Fibroblast of villous mesenchyme (primary cell): ENCODE data around the gene NACC2. TPM values are rescaled to one million over a fixed set of nuclear protein-coding genes. Genes with fewer than 3 reads are reported as not detected.
"Not testable (repeated sequence)": the region's sequence is repeated elsewhere in the genome, so short reads cannot be mapped to it uniquely, and the experiment has no call there.

Experiments used
- DNase-seq: peaks from one replicate; pipeline ENCODE4 v3.0.0-alpha.2; 2010; ENCODE audit warnings: low read depth
- H3K4me3 ChIP-seq: 2 replicates; pipeline ENCODE4 v1.5.1; 2011; ENCODE audit warnings: low read depth, mild to moderate bottlenecking, low read length
- total RNA-seq: library from RNA; depleted of rRNA; stranded (reverse); fragments of >200 nt; gene quantifications from 2 replicates; pipeline ENCODE4 v1.2.3, GENCODE V29; 2012
- TF ChIP-seq, protein P1 (sequence below): IDR thresholded peaks from 2 replicates; pipeline ENCODE4 v1.5.1; 2012; ENCODE audit warnings: low read depth, mild to moderate bottlenecking, low read length; ENCODE audit not compliant: insufficient read depth

The NACC2 gene
- total RNA-seq, 1 donor = 34.1 TPM

DNA sequence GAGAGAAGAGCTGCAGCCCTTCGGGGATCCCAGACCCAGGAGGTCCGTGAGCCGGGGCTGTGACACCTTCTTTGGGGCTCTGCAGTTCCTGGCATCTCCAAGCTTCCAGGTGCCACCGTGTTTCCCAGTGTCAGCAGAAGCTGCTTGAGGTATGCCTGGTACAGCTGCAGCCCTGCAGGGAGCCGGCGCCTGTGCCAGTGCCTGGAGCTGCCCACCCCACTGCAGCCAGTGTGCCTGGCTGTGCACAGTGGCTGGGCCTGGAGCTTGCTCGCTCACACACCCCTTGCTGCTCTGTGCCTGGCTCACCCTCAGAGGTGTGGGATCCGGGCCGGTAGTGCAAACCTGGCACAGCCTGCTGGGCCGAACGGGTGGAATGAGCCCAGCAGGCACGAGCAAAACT lies 65.5 kb downstream of the NACC2 start:
- TF ChIP-seq, protein P1, sequence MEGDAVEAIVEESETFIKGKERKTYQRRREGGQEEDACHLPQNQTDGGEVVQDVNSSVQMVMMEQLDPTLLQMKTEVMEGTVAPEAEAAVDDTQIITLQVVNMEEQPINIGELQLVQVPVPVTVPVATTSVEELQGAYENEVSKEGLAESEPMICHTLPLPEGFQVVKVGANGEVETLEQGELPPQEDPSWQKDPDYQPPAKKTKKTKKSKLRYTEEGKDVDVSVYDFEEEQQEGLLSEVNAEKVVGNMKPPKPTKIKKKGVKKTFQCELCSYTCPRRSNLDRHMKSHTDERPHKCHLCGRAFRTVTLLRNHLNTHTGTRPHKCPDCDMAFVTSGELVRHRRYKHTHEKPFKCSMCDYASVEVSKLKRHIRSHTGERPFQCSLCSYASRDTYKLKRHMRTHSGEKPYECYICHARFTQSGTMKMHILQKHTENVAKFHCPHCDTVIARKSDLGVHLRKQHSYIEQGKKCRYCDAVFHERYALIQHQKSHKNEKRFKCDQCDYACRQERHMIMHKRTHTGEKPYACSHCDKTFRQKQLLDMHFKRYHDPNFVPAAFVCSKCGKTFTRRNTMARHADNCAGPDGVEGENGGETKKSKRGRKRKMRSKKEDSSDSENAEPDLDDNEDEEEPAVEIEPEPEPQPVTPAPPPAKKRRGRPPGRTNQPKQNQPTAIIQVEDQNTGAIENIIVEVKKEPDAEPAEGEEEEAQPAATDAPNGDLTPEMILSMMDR = no peak
- no peak overlapping the region for H3K4me3 ChIP-seq

DNA sequence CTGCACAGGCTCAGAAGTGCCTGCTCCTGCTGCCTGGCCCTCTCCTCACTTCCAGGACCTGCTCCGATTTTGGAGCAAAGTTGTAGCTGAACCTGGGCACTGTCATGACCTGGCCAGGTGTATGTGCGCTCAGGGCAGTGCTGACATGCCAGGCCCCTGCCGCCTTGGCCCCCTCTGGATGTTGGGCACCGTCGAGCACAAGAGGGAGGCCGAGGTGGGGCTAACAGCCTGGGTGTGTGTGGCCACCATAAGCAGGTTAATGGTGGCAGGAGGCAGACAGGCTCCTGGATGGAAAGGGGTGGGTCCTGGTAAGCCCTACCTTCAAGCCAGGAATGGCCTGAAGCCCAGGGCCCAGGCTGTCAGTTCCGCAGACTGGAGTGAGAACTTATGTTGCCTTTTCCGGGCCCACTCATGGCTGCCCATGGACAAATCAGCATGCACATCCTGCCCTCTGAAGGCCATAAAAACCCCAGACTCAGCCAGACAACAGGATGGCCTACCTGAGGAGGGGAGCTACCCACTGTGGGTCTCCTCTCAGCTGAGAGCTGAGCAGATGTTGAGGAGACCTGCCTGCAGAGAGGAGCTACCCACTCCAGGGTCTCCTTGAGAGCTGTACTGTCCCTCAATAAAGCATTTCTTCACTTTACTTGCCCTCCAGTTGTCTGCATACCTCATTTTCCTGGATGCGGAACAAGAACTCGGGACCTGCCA lies 66.2 kb downstream of the NACC2 start:
- TF ChIP-seq, protein P1 = no peak
- DNase-seq = no peak
- H3K4me3 ChIP-seq = no peak overlapping the region

More for the DNA sequence above, 65.5 kb downstream of the NACC2 start:
- DNase-seq = no peak

DNA sequence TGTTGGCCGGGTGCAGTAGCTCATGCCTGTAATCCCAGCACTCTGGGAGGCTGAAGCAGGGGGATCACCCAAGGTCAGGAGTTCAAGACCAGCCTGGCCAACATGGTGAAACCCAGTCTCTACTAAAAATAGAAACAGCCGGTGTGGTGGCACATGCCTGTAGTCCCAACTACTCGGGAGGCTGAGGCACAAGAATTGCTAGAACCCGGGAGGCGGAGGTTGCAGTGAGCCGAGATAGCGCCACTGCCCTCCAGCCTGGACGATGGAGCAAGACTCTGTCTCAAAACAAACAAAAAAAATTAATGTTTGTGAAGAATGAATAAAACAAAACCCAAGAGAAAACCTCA lies 68.2 kb downstream of the NACC2 start:
- not testable (repeated sequence) for H3K4me3 ChIP-seq, DNase-seq

DNA sequence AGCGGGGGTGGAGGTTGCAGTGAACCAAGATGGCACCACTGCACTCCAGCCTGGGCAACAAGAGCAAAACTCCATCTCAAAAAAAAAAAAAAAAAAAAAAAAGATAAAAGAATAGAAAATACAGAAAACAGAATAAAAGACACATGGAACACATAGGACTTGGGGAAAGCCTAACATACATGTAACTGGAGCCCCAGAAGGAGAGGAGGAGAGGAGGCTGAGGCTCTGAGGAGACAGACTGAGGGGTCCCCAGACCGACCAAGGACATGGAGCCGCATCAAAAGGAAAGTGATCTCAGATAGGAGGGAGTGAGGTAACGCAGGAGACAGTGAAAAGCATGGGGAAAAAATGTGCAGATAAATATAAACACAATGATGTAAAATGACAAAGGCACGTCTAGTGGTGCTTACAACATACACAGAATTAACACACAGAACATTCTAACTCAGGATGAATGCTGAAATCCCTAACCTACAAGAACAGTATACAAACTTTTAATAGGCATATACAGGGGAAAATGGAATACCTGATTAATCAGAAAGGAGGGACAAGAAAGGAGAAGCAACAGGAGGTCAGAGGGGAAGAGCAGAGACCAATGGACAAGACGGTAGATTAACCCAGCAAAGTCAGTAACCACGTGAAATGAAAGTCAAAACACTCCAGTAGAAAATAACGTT lies 68.7 kb downstream of the NACC2 start:
- TF ChIP-seq, protein P1 = no peak
- no peak overlapping the region for H3K4me3 ChIP-seq
- DNase-seq = no peak

DNA sequence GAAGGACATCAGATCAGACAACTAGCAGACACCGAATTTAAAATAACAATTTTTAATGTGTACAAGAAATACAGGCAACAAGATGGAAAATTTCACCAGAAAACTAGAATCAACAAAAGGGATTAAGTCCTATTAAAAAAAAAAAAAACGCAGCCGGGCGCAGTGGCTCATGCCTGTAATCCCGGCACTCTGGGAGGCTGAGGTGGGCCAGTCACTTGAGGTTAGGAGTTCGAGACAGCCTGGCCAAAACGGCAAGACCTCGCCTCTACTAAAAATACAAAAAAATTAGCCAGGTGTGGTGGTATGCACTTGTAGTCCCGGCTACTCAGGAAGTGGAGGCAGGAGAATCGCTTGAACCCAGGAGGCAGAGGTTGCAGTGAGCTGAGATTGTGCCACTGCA lies 69.6 kb downstream of the NACC2 start:
- H3K4me3 ChIP-seq = no peak overlapping the region
- TF ChIP-seq, protein P1 = no peak
- no peak for DNase-seq

DNA sequence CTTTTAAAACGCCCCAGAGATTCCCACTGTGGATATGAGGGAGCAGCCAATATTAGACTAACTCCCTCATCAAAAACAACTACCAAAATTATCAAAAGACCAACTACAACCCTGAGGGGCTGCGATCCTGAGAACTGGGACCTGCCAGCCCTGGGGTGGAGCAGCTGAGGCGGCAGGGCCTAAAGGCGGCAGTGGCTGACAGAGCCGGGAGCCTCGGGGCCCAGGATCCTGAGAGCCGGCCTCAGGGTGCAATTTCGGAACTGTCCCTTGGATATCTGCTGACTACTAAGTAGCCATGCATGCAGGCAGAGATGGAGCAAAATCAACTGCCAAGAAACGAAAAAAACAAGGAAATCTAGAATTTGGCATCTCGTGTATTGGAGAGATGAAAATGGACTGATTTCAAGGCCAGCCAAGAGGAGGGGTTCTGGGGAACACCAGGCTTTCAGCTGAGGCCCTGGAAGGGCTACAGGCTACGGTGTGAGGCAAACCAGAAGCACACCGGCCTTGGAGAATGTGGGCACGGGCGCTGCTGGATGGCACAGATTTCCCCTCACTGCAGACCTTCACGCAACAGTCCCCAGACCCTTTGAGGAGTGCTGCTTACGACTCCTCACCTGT lies 70.3 kb downstream of the NACC2 start:
- DNase-seq = no peak
- no peak overlapping the region for H3K4me3 ChIP-seq
- TF ChIP-seq, protein P1 = no peak

DNA sequence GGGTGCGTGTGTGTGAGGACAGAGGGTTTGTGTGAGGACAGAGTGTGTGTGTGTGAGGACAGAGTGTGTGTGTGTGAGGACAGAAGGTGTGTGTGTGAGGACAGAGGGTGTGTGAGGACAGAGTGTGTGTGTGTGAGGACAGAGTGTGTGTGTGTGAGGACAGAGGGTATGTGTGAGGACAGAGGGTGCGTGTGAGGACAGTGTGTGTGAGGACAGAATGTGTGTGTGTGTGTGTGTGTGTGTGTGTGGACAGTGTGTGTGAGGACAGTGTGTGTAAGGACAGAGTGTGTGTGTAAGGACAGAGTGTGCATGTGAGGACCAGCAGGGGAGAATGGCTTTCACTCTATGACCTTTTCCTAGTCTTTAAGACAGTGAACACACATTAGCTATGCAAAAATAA lies 70.8 kb downstream of the NACC2 start:
- H3K4me3 ChIP-seq = no peak overlapping the region
- no peak for DNase-seq
- TF ChIP-seq, protein P1 = no peak
